ENCODE results near the gene TPI1. TPM values are rescaled to one million over a fixed set of nuclear protein-coding genes. Genes with fewer than 3 reads are reported as not detected.
"Not testable (repeated sequence)": the region's sequence is repeated elsewhere in the genome, so short reads cannot be mapped to it uniquely, and the experiment has no call there.

TPI1 gene
- total RNA-seq, 1 experiment from 2014 or later, result 1,045 TPM

DNA sequence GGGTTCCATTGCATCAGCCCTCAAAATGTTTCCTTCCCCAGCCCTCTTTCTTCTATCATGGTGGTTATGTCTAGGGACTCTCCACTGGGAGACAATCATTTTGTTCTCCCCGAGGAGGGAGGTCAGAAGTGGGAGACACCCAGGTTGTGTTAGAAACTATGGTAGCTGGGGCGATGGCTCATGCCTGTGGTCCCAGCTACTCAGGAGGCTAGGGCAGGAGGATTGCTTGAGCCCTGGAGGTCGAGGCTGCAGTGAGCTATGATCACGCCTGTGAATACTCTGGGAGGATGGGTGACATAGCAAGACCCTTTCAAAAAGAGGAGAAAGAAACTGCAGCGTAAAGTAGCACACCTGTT lies 24.3 kb downstream of the TPI1 start:
- H3K27me3 Mint-ChIP-seq (ENCODE audit: low read depth), result peaks cover 4% of the 10 kb centered on the region; the same call in 1 of the 2 replicates
- no peak for ATAC-seq
- H3K4me3 Mint-ChIP-seq, result peak overlapping the region; percentile 60
- H3K4me1 Mint-ChIP-seq, result peaks cover 28% of the 10 kb centered on the region
- ChIA-PET POLR2A (interaction anchor here (0.8 to 2.1 kb wide), 12 partner anchors 11 to 168 kb away, joined by 3 to 32 read pairs (median 4); partner anchors contain the start of genes C12orf57, CDCA3, COPS7A and LRRC23), CTCF (interaction anchor here (0.5 to 3.6 kb wide), 28 partner anchors 8 to 1116 kb away, joined by 3 to 83 read pairs (median 5); partner anchors contain the start of genes C12orf57, C1RL, C1S and CDCA3)
- H3K9me3 Mint-ChIP-seq, result no peaks in the 10 kb centered on the region
- TF ChIP-seq, protein P1, sequence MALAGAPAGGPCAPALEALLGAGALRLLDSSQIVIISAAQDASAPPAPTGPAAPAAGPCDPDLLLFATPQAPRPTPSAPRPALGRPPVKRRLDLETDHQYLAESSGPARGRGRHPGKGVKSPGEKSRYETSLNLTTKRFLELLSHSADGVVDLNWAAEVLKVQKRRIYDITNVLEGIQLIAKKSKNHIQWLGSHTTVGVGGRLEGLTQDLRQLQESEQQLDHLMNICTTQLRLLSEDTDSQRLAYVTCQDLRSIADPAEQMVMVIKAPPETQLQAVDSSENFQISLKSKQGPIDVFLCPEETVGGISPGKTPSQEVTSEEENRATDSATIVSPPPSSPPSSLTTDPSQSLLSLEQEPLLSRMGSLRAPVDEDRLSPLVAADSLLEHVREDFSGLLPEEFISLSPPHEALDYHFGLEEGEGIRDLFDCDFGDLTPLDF (CRISPR knock-in tag; IDR thresholded peaks at IDR 0.05), result no peak
- TF ChIP-seq, protein P2, sequence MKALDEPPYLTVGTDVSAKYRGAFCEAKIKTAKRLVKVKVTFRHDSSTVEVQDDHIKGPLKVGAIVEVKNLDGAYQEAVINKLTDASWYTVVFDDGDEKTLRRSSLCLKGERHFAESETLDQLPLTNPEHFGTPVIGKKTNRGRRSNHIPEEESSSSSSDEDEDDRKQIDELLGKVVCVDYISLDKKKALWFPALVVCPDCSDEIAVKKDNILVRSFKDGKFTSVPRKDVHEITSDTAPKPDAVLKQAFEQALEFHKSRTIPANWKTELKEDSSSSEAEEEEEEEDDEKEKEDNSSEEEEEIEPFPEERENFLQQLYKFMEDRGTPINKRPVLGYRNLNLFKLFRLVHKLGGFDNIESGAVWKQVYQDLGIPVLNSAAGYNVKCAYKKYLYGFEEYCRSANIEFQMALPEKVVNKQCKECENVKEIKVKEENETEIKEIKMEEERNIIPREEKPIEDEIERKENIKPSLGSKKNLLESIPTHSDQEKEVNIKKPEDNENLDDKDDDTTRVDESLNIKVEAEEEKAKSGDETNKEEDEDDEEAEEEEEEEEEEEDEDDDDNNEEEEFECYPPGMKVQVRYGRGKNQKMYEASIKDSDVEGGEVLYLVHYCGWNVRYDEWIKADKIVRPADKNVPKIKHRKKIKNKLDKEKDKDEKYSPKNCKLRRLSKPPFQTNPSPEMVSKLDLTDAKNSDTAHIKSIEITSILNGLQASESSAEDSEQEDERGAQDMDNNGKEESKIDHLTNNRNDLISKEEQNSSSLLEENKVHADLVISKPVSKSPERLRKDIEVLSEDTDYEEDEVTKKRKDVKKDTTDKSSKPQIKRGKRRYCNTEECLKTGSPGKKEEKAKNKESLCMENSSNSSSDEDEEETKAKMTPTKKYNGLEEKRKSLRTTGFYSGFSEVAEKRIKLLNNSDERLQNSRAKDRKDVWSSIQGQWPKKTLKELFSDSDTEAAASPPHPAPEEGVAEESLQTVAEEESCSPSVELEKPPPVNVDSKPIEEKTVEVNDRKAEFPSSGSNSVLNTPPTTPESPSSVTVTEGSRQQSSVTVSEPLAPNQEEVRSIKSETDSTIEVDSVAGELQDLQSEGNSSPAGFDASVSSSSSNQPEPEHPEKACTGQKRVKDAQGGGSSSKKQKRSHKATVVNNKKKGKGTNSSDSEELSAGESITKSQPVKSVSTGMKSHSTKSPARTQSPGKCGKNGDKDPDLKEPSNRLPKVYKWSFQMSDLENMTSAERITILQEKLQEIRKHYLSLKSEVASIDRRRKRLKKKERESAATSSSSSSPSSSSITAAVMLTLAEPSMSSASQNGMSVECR (CRISPR knock-in tag; IDR thresholded peaks at IDR 0.05; ENCODE audit: borderline replicate concordance), result no peak
- TF ChIP-seq EMX1 (CRISPR knock-in tag; IDR thresholded peaks at IDR 0.05) (no peak), NR1H2 (CRISPR knock-in tag; IDR thresholded peaks at IDR 0.05) (no peak), TP53 (CRISPR knock-in tag; IDR thresholded peaks at IDR 0.05) (no peak), ZNF416 (CRISPR knock-in tag; IDR thresholded peaks at IDR 0.05) (no peak), FOXJ3 (CRISPR knock-in tag; IDR thresholded peaks at IDR 0.05; ENCODE audit: borderline replicate concordance) (no peak), RORB (CRISPR knock-in tag; IDR thresholded peaks at IDR 0.05) (no peak), KAT7 (CRISPR knock-in tag; IDR thresholded peaks at IDR 0.05; ENCODE audit: borderline replicate concordance) (no peak)
- TF ChIP-seq, protein P3, sequence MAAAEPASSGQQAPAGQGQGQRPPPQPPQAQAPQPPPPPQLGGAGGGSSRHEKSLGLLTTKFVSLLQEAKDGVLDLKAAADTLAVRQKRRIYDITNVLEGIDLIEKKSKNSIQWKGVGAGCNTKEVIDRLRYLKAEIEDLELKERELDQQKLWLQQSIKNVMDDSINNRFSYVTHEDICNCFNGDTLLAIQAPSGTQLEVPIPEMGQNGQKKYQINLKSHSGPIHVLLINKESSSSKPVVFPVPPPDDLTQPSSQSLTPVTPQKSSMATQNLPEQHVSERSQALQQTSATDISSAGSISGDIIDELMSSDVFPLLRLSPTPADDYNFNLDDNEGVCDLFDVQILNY (CRISPR knock-in tag; IDR thresholded peaks at IDR 0.05), result no peak
- TF ChIP-seq, protein P4, sequence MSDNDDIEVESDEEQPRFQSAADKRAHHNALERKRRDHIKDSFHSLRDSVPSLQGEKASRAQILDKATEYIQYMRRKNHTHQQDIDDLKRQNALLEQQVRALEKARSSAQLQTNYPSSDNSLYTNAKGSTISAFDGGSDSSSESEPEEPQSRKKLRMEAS (CRISPR knock-in tag; IDR thresholded peaks at IDR 0.05), result no peak
- TF ChIP-seq, protein P5, sequence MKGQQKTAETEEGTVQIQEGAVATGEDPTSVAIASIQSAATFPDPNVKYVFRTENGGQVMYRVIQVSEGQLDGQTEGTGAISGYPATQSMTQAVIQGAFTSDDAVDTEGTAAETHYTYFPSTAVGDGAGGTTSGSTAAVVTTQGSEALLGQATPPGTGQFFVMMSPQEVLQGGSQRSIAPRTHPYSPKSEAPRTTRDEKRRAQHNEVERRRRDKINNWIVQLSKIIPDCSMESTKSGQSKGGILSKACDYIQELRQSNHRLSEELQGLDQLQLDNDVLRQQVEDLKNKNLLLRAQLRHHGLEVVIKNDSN (CRISPR knock-in tag; IDR thresholded peaks at IDR 0.05), result no peak
- TF ChIP-seq, protein P6, sequence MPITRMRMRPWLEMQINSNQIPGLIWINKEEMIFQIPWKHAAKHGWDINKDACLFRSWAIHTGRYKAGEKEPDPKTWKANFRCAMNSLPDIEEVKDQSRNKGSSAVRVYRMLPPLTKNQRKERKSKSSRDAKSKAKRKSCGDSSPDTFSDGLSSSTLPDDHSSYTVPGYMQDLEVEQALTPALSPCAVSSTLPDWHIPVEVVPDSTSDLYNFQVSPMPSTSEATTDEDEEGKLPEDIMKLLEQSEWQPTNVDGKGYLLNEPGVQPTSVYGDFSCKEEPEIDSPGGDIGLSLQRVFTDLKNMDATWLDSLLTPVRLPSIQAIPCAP (CRISPR knock-in tag; IDR thresholded peaks at IDR 0.05), result no peak
- H3K27ac Mint-ChIP-seq, result peak overlapping the region; percentile 39
- no peaks in the 10 kb centered on the region for H3K36me3 Mint-ChIP-seq
- no peak for DNase-seq (ENCODE audit: low spot score)

DNA sequence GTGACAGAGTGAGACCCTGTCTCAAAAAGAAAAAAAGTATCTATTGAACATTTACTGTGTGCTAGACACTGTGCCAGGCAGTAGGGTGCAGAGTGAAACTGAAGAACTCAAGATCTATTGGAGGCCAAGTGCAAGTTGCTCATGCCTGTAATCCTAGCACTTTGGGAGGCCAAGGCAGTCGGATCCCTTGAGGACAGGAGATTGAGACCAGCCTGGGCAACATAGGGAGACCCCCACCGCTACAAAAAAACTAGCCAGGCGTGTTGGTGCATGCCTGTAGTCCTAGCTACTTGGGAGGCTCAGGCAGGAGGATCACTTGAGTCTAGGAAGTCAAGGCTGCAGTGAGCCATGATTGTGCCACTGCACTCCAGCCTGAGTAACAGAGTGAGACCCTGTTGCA lies 25.4 kb downstream of the TPI1 start:
- not testable (repeated sequence) for H3K36me3 Mint-ChIP-seq; H3K4me3 Mint-ChIP-seq; H3K9me3 Mint-ChIP-seq; ATAC-seq; H3K27me3 Mint-ChIP-seq (ENCODE audit: low read depth); DNase-seq (ENCODE audit: low spot score)
- POLR2A ChIA-PET, result interaction anchor here (0.7 to 1.4 kb wide), 2 partner anchors 22 to 45 kb away, joined by 5 to 6 read pairs; no protein-coding TSS in a partner anchor
- Mint-ChIP-seq H3K27ac (peak overlapping the region; percentile 25; the same call in 1 of the 2 replicates), H3K4me1 (peaks cover 21% of the 10 kb centered on the region)
- CTCF ChIA-PET, result interaction anchor here (2.0 to 3.6 kb wide), 4 partner anchors 13 to 51 kb away, joined by 9 to 83 read pairs (median 46); partner anchors contain the start of genes C12orf57, LRRC23, RNU7-1 and SPSB2
- TF ChIP-seq ZNF121 (CRISPR knock-in tag; IDR thresholded peaks at IDR 0.05), result peak; percentile 75; the same call in 1 of the 2 replicates

Data from WTC11 (cell line).